H9 (cell line): Measurements from ENCODE around the gene DAPK1. TPM values are rescaled to one million over a fixed set of nuclear protein-coding genes. Genes with fewer than 3 reads are reported as not detected.
A peak's percentile ranks its signal among the peaks of the same experiment; 100 is the strongest.

Experiments
- DNase-seq: peaks from one replicate; pipeline ENCODE4 v3.0.0-alpha.2; 2017
- H2AFZ ChIP-seq: one replicate; pipeline ENCODE4 v1.6.1; 2013; ENCODE audit warnings: mild to moderate bottlenecking, low read length, control low read depth, moderate library complexity
- H2AK5ac ChIP-seq: 2 replicates; pipeline ENCODE4 v1.6.1; 2013; ENCODE audit warnings: low read length, control low read depth, mixed read lengths; ENCODE audit not compliant: insufficient read length
- H2BK120ac ChIP-seq: one replicate; pipeline ENCODE4 v1.6.1; 2013; ENCODE audit warnings: low read depth, mild to moderate bottlenecking, low read length, control low read depth, inconsistent platforms; ENCODE audit not compliant: poor library complexity, severe bottlenecking
- H2BK12ac ChIP-seq: 2 replicates; pipeline ENCODE4 v1.6.1; 2013; ENCODE audit warnings: low read length, control low read depth, mixed read lengths, low read depth; ENCODE audit not compliant: insufficient read length
- H2BK15ac ChIP-seq: 2 replicates; pipeline ENCODE4 v1.6.1; 2013; ENCODE audit warnings: low read depth, low read length, control low read depth
- H2BK20ac ChIP-seq: one replicate; pipeline ENCODE4 v1.6.1; 2013; ENCODE audit warnings: low read depth, mild to moderate bottlenecking, low read length, control low read depth, inconsistent platforms; ENCODE audit not compliant: poor library complexity, severe bottlenecking
- H2BK5ac ChIP-seq: 2 replicates; pipeline ENCODE4 v1.6.1; 2013; ENCODE audit warnings: low read length, control low read depth, mixed read lengths; ENCODE audit not compliant: insufficient read length
- H3K14ac ChIP-seq: 2 replicates; pipeline ENCODE4 v1.6.1; 2013; ENCODE audit warnings: low read length, control low read depth; ENCODE audit not compliant: insufficient read depth
- H3K18ac ChIP-seq: 2 replicates; pipeline ENCODE4 v1.6.1; 2013; ENCODE audit warnings: low read depth, mild to moderate bottlenecking, mixed read lengths, low read length, control low read depth; ENCODE audit not compliant: insufficient read length
- H3K23ac ChIP-seq: 2 replicates; pipeline ENCODE4 v1.6.1; 2013; ENCODE audit warnings: low read length, control low read depth, mixed read lengths, low read depth; ENCODE audit not compliant: insufficient read length
- H3K23me2 ChIP-seq: 2 replicates; pipeline ENCODE4 v1.6.1; 2013; ENCODE audit warnings: low read depth, mild to moderate bottlenecking, mixed read lengths, low read length, control low read depth; ENCODE audit not compliant: insufficient read length, poor library complexity, severe bottlenecking
- H3K27ac ChIP-seq: 2 replicates; pipeline ENCODE4 v1.5.1; 2013; ENCODE audit warnings: low read length, control low read depth, mixed read lengths, low read depth; ENCODE audit not compliant: insufficient read length
- H3K27me3 ChIP-seq: 2 replicates; pipeline ENCODE4 v1.6.1; 2013; ENCODE audit warnings: low read length, control low read depth, inconsistent platforms; ENCODE audit not compliant: insufficient read depth
- H3K4ac ChIP-seq: 2 replicates; pipeline ENCODE4 v1.6.1; 2013; ENCODE audit warnings: low read depth, mild to moderate bottlenecking, control low read depth, inconsistent platforms, low read length, moderate library complexity
- H3K4me1 ChIP-seq: 2 replicates; pipeline ENCODE4 v1.6.1; 2013; ENCODE audit warnings: low read length, control low read depth, inconsistent platforms; ENCODE audit not compliant: insufficient read depth
- H3K4me2 ChIP-seq: 2 replicates; pipeline ENCODE4 v1.6.1; 2013; ENCODE audit warnings: low read length, control low read depth, mixed read lengths; ENCODE audit not compliant: insufficient read length, insufficient read depth
- H3K56ac ChIP-seq: 2 replicates; pipeline ENCODE4 v1.6.1; 2013; ENCODE audit warnings: low read depth, mild to moderate bottlenecking, mixed read lengths, low read length, control low read depth; ENCODE audit not compliant: insufficient read length
- H3K79me1 ChIP-seq: 2 replicates; pipeline ENCODE4 v1.6.1; 2013; ENCODE audit warnings: low read depth, mild to moderate bottlenecking, moderate library complexity, low read length, control low read depth, inconsistent platforms; ENCODE audit not compliant: insufficient read depth, poor library complexity, severe bottlenecking
- H3K79me2 ChIP-seq: 2 replicates; pipeline ENCODE4 v1.6.1; 2013; ENCODE audit warnings: low read length, control low read depth, inconsistent platforms; ENCODE audit not compliant: insufficient read depth
- H3K9ac ChIP-seq: 2 replicates; pipeline ENCODE4 v1.6.1; 2013; ENCODE audit warnings: low read length, control low read depth, mixed read lengths; ENCODE audit not compliant: insufficient read length; ENCODE audit errors: extremely low read depth
- H3K9me3 ChIP-seq: one replicate; pipeline ENCODE4 v1.6.1; 2013; ENCODE audit warnings: low read depth, low read length, inconsistent platforms; ENCODE audit not compliant: control insufficient read depth
- H3T11ph ChIP-seq: one replicate; pipeline ENCODE4 v1.6.1; 2013; ENCODE audit warnings: mild to moderate bottlenecking, low read length, control low read depth, inconsistent platforms
- H4K20me1 ChIP-seq: one replicate; pipeline ENCODE4 v1.6.1; 2013; ENCODE audit not compliant: control insufficient read depth, insufficient read length, insufficient read depth
- H4K5ac ChIP-seq: 2 replicates; pipeline ENCODE4 v1.6.1; 2013; ENCODE audit warnings: low read depth, mild to moderate bottlenecking, mixed read lengths, low read length, control low read depth; ENCODE audit not compliant: insufficient read length
- H4K8ac ChIP-seq: replicated peaks from 2 replicates; pipeline ENCODE4 v1.6.1; 2013; ENCODE audit warnings: low read length, control low read depth, mixed read lengths, low read depth; ENCODE audit not compliant: insufficient read length
- H4K91ac ChIP-seq: 2 replicates; pipeline ENCODE4 v1.6.1; 2013; ENCODE audit warnings: low read depth, mild to moderate bottlenecking, moderate library complexity, mixed read lengths, low read length, control low read depth; ENCODE audit not compliant: insufficient read length
- H3K27ac Mint-ChIP-seq, 3 experiments: 2 replicates in 2 of 3; 3 replicates in 1 of 3; pipeline ENCODE4 v1.8.0; 2020 to 2021; ENCODE audit warnings: mixed read lengths in 3 of 3, mild to moderate bottlenecking in 1 of 3, moderate library complexity in 1 of 3
- H3K27me3 Mint-ChIP-seq: 2 replicates; pipeline ENCODE4 v1.8.0; 2021; ENCODE audit warnings: low read depth, mild to moderate bottlenecking, moderate library complexity, mixed read lengths
- H3K36me3 Mint-ChIP-seq, 3 experiments: 2 replicates in 2 of 3; 3 replicates in 1 of 3; pipeline ENCODE4 v1.8.0; 2020 to 2021; ENCODE audit warnings: low read depth in 3 of 3, mixed read lengths in 3 of 3; ENCODE audit not compliant: insufficient read depth in 1 of 3
- H3K4me1 Mint-ChIP-seq, 2 experiments: 2 replicates each; pipeline ENCODE4 v1.8.0; 2020; ENCODE audit warnings: mixed read lengths in 2 of 2
- H3K4me3 Mint-ChIP-seq, 2 experiments: 2 replicates in 1 of 2; 3 replicates in 1 of 2; pipeline ENCODE4 v1.8.0; 2020 to 2021; ENCODE audit warnings: mild to moderate bottlenecking in 2 of 2, mixed read lengths in 2 of 2, moderate library complexity in 1 of 2
- H3K9me3 Mint-ChIP-seq, 2 experiments: 2 replicates in 1 of 2; 3 replicates in 1 of 2; pipeline ENCODE4 v1.8.0; 2020; ENCODE audit warnings: mild to moderate bottlenecking in 2 of 2, mixed read lengths in 2 of 2, moderate library complexity in 1 of 2
- WGBS: extraction: QIAGEN DNeasy Blood & Tissue Kit; methylation state at CpG from one replicate; pipeline ENCODE4 v1.1.7; 2013; ENCODE audit warnings: missing lambda C conversion rate, low lambda C conversion rate, mixed read lengths; ENCODE audit not compliant: insufficient read length; ENCODE audit errors: extremely low coverage; 5-methylcytosine and 5-hydroxymethylcytosine counted together
- total RNA-seq: library from RNA; stranded (reverse); gene quantifications from 2 replicates; pipeline ENCODE4 v1.2.1, GENCODE V29; 2021
- TF ChIP-seq, protein P1 (sequence below): fragments of 200-600 bp; sonication (generic); conservative IDR thresholded peaks from 3 replicates; pipeline ENCODE4 v1.8.0; 2021; ENCODE audit warnings: antibody characterized with exemption, mild to moderate bottlenecking

DAPK1 gene
- total RNA-seq, 1 experiment from 2014 or later: 79.4 TPM

- H4K20me1 ChIP-seq: no peaks in the 10 kb centered on the region
- peaks cover 9 to 27% of the 10 kb centered on the region in 2 experiments for H3K4me1 Mint-ChIP-seq
- no peak overlapping the region for H2BK15ac ChIP-seq
Measured at GRCh38 chr9:87537625-87538024, 40.0 kb downstream of the DAPK1 start.

More at GRCh38 chr9:87537625-87538024, 40.0 kb downstream of the DAPK1 start:
- DNase-seq: peak; percentile 12
- H3K27me3 ChIP-seq: no peaks in the 10 kb centered on the region
- H3K18ac ChIP-seq: no peak overlapping the region
- H3K9me3 ChIP-seq: no peaks in the 10 kb centered on the region
- no peak overlapping the region for H2AK5ac ChIP-seq
- H3K4me3 Mint-ChIP-seq: no peak overlapping the region
- H3K79me2 ChIP-seq: peaks cover 8% of the 10 kb centered on the region
- no CpG with 5 or more reads among the region's 7 CpGs for WGBS
- H4K8ac ChIP-seq: no peak overlapping the region
- H3K9ac ChIP-seq: no peak overlapping the region
- H3K27ac ChIP-seq: no peak overlapping the region
- H3K9me3 Mint-ChIP-seq: no peaks in the 10 kb centered on the region
- H3T11ph ChIP-seq: no peak overlapping the region
- H3K14ac ChIP-seq: no peak overlapping the region
- no peaks in the 10 kb centered on the region for H3K79me1 ChIP-seq
- H3K23me2 ChIP-seq: no peaks in the 10 kb centered on the region
- no peak overlapping the region for H4K5ac ChIP-seq
- peaks cover 5% of the 10 kb centered on the region for H3K4me1 ChIP-seq
- H3K56ac ChIP-seq: no peak overlapping the region
- H3K27me3 Mint-ChIP-seq: no peaks in the 10 kb centered on the region
- no peak overlapping the region for H2BK12ac ChIP-seq
- no peak overlapping the region for H2AFZ ChIP-seq
- no peak overlapping the region for H3K23ac ChIP-seq
- H2BK20ac ChIP-seq: no peak overlapping the region
- no peak overlapping the region for H3K4me2 ChIP-seq
- H3K36me3 Mint-ChIP-seq: peaks cover 3 to 18% (median 9%) of the 10 kb centered on the region in 3 experiments; a peak in 6 of 7 replicates
- H3K27ac Mint-ChIP-seq: peak overlapping the region in 2 of 3 experiments; percentile 6 to 15; a peak in 3 of 7 replicates
- TF ChIP-seq, protein P1, sequence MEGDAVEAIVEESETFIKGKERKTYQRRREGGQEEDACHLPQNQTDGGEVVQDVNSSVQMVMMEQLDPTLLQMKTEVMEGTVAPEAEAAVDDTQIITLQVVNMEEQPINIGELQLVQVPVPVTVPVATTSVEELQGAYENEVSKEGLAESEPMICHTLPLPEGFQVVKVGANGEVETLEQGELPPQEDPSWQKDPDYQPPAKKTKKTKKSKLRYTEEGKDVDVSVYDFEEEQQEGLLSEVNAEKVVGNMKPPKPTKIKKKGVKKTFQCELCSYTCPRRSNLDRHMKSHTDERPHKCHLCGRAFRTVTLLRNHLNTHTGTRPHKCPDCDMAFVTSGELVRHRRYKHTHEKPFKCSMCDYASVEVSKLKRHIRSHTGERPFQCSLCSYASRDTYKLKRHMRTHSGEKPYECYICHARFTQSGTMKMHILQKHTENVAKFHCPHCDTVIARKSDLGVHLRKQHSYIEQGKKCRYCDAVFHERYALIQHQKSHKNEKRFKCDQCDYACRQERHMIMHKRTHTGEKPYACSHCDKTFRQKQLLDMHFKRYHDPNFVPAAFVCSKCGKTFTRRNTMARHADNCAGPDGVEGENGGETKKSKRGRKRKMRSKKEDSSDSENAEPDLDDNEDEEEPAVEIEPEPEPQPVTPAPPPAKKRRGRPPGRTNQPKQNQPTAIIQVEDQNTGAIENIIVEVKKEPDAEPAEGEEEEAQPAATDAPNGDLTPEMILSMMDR: no peak
- no peak overlapping the region for H4K91ac ChIP-seq
- H2BK5ac ChIP-seq: no peak overlapping the region
- H2BK120ac ChIP-seq: no peak overlapping the region
- no peak overlapping the region for H3K4ac ChIP-seq
